A549 (cell line): ENCODE data around the gene INO80C.

Experiments
- CBX8 ChIP-seq: fragments of 200-600 bp; sonication (generic); IDR thresholded peaks from 2 replicates; pipeline ENCODE4 v1.6.1; 2016
- CHD2 ChIP-seq: fragments of 150-350 bp; IDR thresholded peaks from 2 replicates; pipeline ENCODE4 v1.6.1; 2014; ENCODE audit warnings: low read length; ENCODE audit not compliant: partially characterized antibody
- CTCF ChIP-seq: fragments of >200 bp; sonication (Bioruptor Twin); formaldehyde crosslinking; IDR thresholded peaks from 3 replicates; pipeline ENCODE4 v1.5.1; 2016
- EP300 ChIP-seq, 2 experiments: fragments of >200 bp; sonication (Bioruptor Twin); formaldehyde crosslinking; IDR thresholded peaks; 2 replicates in 1 of 2; 3 replicates in 1 of 2; pipeline ENCODE4 v1.6.1; 2016 to 2017
- MAX ChIP-seq: IDR thresholded peaks from 2 replicates; pipeline ENCODE4 v1.6.1; 2012
- POLR2A ChIP-seq: IDR thresholded peaks from 2 replicates; pipeline ENCODE4 v1.6.1; 2012; ENCODE audit warnings: mild to moderate bottlenecking, low read length
- REST ChIP-seq: fragments of 200-600 bp; sonication (generic); IDR thresholded peaks from 2 replicates; pipeline ENCODE4 v1.6.1; 2016; ENCODE audit warnings: antibody characterized with exemption, mild to moderate bottlenecking, moderate library complexity

GRCh38 chr18:35497370-35498197 is at the start of gene INO80C:
- TF ChIP-seq CBX8 (no peak), CTCF (no peak), EP300 (IDR thresholded peaks at IDR 0.05) (peak in 1 of 2 experiments; percentile 13; a peak in 1 of 5 replicates), POLR2A (peak; percentile 76), MAX (peak; percentile 88), CHD2 (no peak), REST (0 out of 2 replicates have a peak, but pooled peaks have one; percentile 21)
